Neural cell (in vitro differentiated cells): ENCODE measurements around the gene DEDD. TPM values are rescaled to one million over a fixed set of nuclear protein-coding genes. Genes with fewer than 3 reads are reported as not detected.

ENCODE experiments used
- H2AFZ ChIP-seq: fragments of 200-600, 300-800 bp; sonication (generic), shearing (Covaris generic); 2 replicates; pipeline ENCODE4 v1.6.0; 2014; ENCODE audit warnings: low read depth, mild to moderate bottlenecking, antibody characterized with exemption, low read length, moderate library complexity
- H3F3A ChIP-seq: fragments of 200-600 bp; shearing (Covaris generic); 2 replicates; pipeline ENCODE4 v1.6.1; 2016; ENCODE audit warnings: mild to moderate bottlenecking, moderate library complexity, mixed read lengths, antibody characterized with exemption, low read length; ENCODE audit not compliant: insufficient read depth, poor library complexity, severe bottlenecking
- H3K27ac ChIP-seq: fragments of 200-600, 300-800 bp; sonication (generic), shearing (Covaris generic); 2 replicates; pipeline ENCODE4 v1.5.1; 2014; ENCODE audit warnings: mild to moderate bottlenecking, low read length, moderate library complexity
- H3K27me3 ChIP-seq: fragments of 300-800, 200-600 bp; sonication (generic), shearing (Covaris generic); 2 replicates; pipeline ENCODE4 v1.6.0; 2014; ENCODE audit warnings: mild to moderate bottlenecking, low read depth, low read length, moderate library complexity; ENCODE audit not compliant: insufficient read depth
- H3K36me3 ChIP-seq: fragments of 300-800, 200-600 bp; sonication (generic), shearing (Covaris generic); 2 replicates; pipeline ENCODE4 v1.5.1; 2014; ENCODE audit warnings: mild to moderate bottlenecking, antibody characterized with exemption, low read length, moderate library complexity; ENCODE audit not compliant: insufficient read depth
- H3K4me2 ChIP-seq: fragments of 300-800, 200-600 bp; sonication (generic), shearing (Covaris generic); 2 replicates; pipeline ENCODE4 v1.6.0; 2014; ENCODE audit warnings: mild to moderate bottlenecking, low read length
- H3K4me3 ChIP-seq: fragments of 300-800, 200-600 bp; sonication (generic), shearing (Covaris generic); 2 replicates; pipeline ENCODE4 v1.5.1; 2014; ENCODE audit warnings: mild to moderate bottlenecking, low read length, moderate library complexity
- H3K79me2 ChIP-seq: fragments of 200-600 bp; shearing (Covaris generic); replicated peaks from 2 replicates; pipeline ENCODE4 v1.6.0; 2014; ENCODE audit warnings: mild to moderate bottlenecking, low read length, moderate library complexity; ENCODE audit not compliant: insufficient read depth
- H3K9ac ChIP-seq: fragments of 300-800, 200-600 bp; sonication (generic), shearing (Covaris generic); 2 replicates; pipeline ENCODE4 v1.6.1; 2016; ENCODE audit warnings: mild to moderate bottlenecking, low read length, mixed read lengths
- H3K9me2 ChIP-seq: fragments of 200-600 bp; shearing (Covaris generic); 2 replicates; pipeline ENCODE4 v1.6.1; 2016; ENCODE audit warnings: mild to moderate bottlenecking, low read length, mixed read lengths; ENCODE audit not compliant: insufficient read depth
- H3K9me3 ChIP-seq: fragments of 200-600, 300-800 bp; sonication (generic), shearing (Covaris generic); 2 replicates; pipeline ENCODE4 v1.6.1; 2016; ENCODE audit warnings: mild to moderate bottlenecking, mixed run types, low read length, moderate library complexity, mixed read lengths
- H4K20me1 ChIP-seq: fragments of 200-600 bp; shearing (Covaris generic); 2 replicates; pipeline ENCODE4 v1.6.1; 2016; ENCODE audit warnings: mild to moderate bottlenecking, mixed run types; ENCODE audit not compliant: insufficient read depth
- CTCF ChIP-seq: fragments of 450-650 bp; IDR thresholded peaks from 2 replicates; pipeline ENCODE4 v1.5.1; 2014; ENCODE audit warnings: antibody characterized with exemption, mild to moderate bottlenecking, moderate library complexity; ENCODE audit not compliant: poor library complexity, severe bottlenecking
- EP300 ChIP-seq: fragments of 450-650 bp; conservative IDR thresholded peaks from 2 replicates; pipeline ENCODE4 v1.6.1; 2014; ENCODE audit warnings: antibody characterized with exemption, mild to moderate bottlenecking, moderate library complexity; ENCODE audit not compliant: poor library complexity, severe bottlenecking
- EZH2 ChIP-seq: fragments of 200-600, 300-800 bp; shearing (Covaris generic), sonication (generic); IDR thresholded peaks from 2 replicates; pipeline ENCODE4 v1.6.1; 2014; ENCODE audit warnings: antibody characterized with exemption, low read length, borderline replicate concordance, mild to moderate bottlenecking; ENCODE audit not compliant: insufficient read depth, poor library complexity, severe bottlenecking
- MXI1 ChIP-seq: fragments of 450-650 bp; conservative IDR thresholded peaks from 2 replicates; pipeline ENCODE4 v1.6.1; 2014; ENCODE audit warnings: antibody characterized with exemption, mild to moderate bottlenecking; ENCODE audit not compliant: poor library complexity, severe bottlenecking
- POLR2AphosphoS5 ChIP-seq: IDR thresholded peaks from 2 replicates; pipeline ENCODE4 v1.6.1; 2012
- RAD21 ChIP-seq: fragments of 450-650 bp; conservative IDR thresholded peaks from 2 replicates; pipeline ENCODE4 v1.6.1; 2014; ENCODE audit warnings: antibody characterized with exemption, mild to moderate bottlenecking, moderate library complexity
- REST ChIP-seq: IDR thresholded peaks from 2 replicates; pipeline ENCODE4 v1.6.1; 2012; ENCODE audit warnings: borderline replicate concordance
- SMC3 ChIP-seq: fragments of 450-650 bp; conservative IDR thresholded peaks from 2 replicates; pipeline ENCODE4 v1.6.1; 2014; ENCODE audit warnings: antibody characterized with exemption, mild to moderate bottlenecking, moderate library complexity; ENCODE audit not compliant: poor library complexity
- TAF1 ChIP-seq: IDR thresholded peaks from 2 replicates; pipeline ENCODE4 v1.6.1; 2012; ENCODE audit warnings: low read depth
- polyA plus RNA-seq: library from polyadenylated mRNA; depleted of rRNA; stranded (reverse); fragments of >200 nt; gene quantifications from 2 replicates; pipeline ENCODE4 v1.2.3, GENCODE V29; 2014

The DEDD gene
- polyA plus RNA-seq, 1 donor from 2014 or later, result 29.6 TPM

- Histone ChIP-seq H4K20me1 (no peaks in the 10 kb centered on the region), H3K79me2 (peaks cover 11% of the 10 kb centered on the region), H2AFZ (no peak overlapping the region), H3K27ac (no peak overlapping the region), H3K27me3 (no peaks in the 10 kb centered on the region), H3K4me2 (no peak overlapping the region), H3K4me3 (no peak overlapping the region), H3K36me3 (no peaks in the 10 kb centered on the region), H3K9ac (no peak overlapping the region), H3K9me2 (no peaks in the 10 kb centered on the region), H3F3A (no peaks in the 10 kb centered on the region), H3K9me3 (no peaks in the 10 kb centered on the region)
- TF ChIP-seq REST (no peak), MXI1 (no peak), EP300 (no peak), POLR2AphosphoS5 (no peak), RAD21 (no peak), CTCF (no peak), TAF1 (no peak), EZH2 (no peak), SMC3 (no peak)
These were observed 29.2 kb upstream of the DEDD start for GRCh38 chr1:161161652-161162051.

DNA sequence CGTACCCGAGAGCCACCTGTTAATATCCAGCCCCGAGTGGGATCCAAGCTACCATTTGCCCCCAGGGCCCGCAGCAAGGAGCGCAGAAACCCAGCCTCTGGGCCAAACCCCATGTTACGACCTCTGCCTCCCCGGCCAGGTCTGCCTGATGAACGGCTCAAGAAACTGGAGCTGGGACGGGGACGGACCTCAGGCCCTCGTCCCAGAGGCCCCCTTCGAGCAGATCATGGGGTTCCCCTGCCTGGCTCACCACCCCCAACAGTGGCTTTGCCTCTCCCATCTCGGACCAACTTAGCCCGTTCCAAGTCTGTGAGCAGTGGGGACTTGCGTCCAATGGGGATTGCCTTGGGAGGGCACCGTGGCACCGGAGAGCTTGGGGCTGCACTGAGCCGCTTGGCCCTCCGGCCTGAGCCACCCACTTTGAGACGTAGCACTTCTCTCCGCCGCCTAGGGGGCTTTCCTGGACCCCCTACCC, 28.2 kb upstream of the DEDD start:
- Histone ChIP-seq H2AFZ (no peak overlapping the region), H3K36me3 (no peaks in the 10 kb centered on the region), H4K20me1 (no peaks in the 10 kb centered on the region), H3K27ac (no peak overlapping the region), H3K4me3 (peak overlapping the region; percentile 98), H3K4me2 (no peak overlapping the region), H3K9me3 (no peaks in the 10 kb centered on the region), H3K9me2 (no peaks in the 10 kb centered on the region), H3K79me2 (peaks cover 11% of the 10 kb centered on the region), H3K9ac (no peak overlapping the region), H3K27me3 (no peaks in the 10 kb centered on the region), H3F3A (no peaks in the 10 kb centered on the region)
- TF ChIP-seq REST, result no peak
- TF ChIP-seq EP300, result no peak
- no peak for TF ChIP-seq CTCF
- TF ChIP-seq EZH2, result no peak
- no peak for TF ChIP-seq RAD21
- TF ChIP-seq POLR2AphosphoS5, result no peak
- no peak for TF ChIP-seq SMC3
- no peak for TF ChIP-seq TAF1
- TF ChIP-seq MXI1, result no peak
